Tibial nerve (tissue), 4 donors: ENCODE data around the gene GRM7. TPM values are rescaled to one million over a fixed set of nuclear protein-coding genes. Genes with fewer than 3 reads are reported as not detected.

Experiments used
- DNase-seq, 2 donors: peaks; one replicate each; pipeline ENCODE4 v3.0.0-alpha.2; 2019; ENCODE audit warnings: low spot score in 2 of 2
- H3K27ac ChIP-seq, 4 donors: fragments of 200-600 bp; sonication (generic) in 3 of 4; one replicate each; pipeline ENCODE4 v1.5.1; 2017 to 2019; ENCODE audit warnings: mild to moderate bottlenecking in 1 of 4
- H3K27me3 ChIP-seq, 2 donors: fragments of 200-600 bp; sonication (generic) in 1 of 2; one replicate each; pipeline versions ENCODE4 v1.5.1 to v1.6.0; 2017 to 2019
- H3K36me3 ChIP-seq, 3 donors: fragments of 200-600 bp; sonication (generic); one replicate each; pipeline ENCODE4 v1.5.1; 2018 to 2019
- H3K4me1 ChIP-seq, 4 donors: fragments of 200-600 bp; sonication (generic) in 3 of 4; one replicate each; pipeline ENCODE4 v1.5.1; 2017 to 2019
- H3K4me3 ChIP-seq, 4 donors: fragments of 200-600 bp; sonication (generic) in 3 of 4; one replicate each; pipeline ENCODE4 v1.5.1; 2017 to 2019; ENCODE audit warnings: mild to moderate bottlenecking in 1 of 4, moderate library complexity in 1 of 4
- H3K9me3 ChIP-seq, 4 donors: fragments of 200-600 bp; sonication (generic) in 3 of 4; one replicate each; pipeline ENCODE4 v1.5.1; 2017 to 2019
- CTCF ChIP-seq, 5 experiments: fragments of 200-600 bp in 3 of 5; fragments of 450-650 bp in 2 of 5; sonication (generic) in 3 of 5; IDR thresholded peaks; one replicate each; pipeline ENCODE4 v1.5.1; 2016 to 2019; ENCODE audit warnings: antibody characterized with exemption in 5 of 5, mild to moderate bottlenecking in 3 of 5, moderate library complexity in 2 of 5
- EP300 ChIP-seq, 2 donors: sonication (generic); formaldehyde crosslinking; IDR thresholded peaks; one replicate each; pipeline ENCODE4 v1.6.1; 2017; ENCODE audit warnings: antibody characterized with exemption in 2 of 2, mild to moderate bottlenecking in 1 of 2
- POLR2A ChIP-seq, 2 donors: fragments of 450-650 bp; IDR thresholded peaks; one replicate each; pipeline ENCODE4 v1.6.1; 2017; ENCODE audit warnings: antibody characterized with exemption in 2 of 2, mild to moderate bottlenecking in 2 of 2, moderate library complexity in 2 of 2
- WGBS, 2 donors: methylation state at CpG; one replicate each; pipeline ENCODE4 v1.1.5; 2018; 5-methylcytosine and 5-hydroxymethylcytosine counted together
- total RNA-seq, 4 donors: library from RNA; depleted of rRNA; stranded (reverse); fragments of >200 nt; gene quantifications; one replicate each; pipeline ENCODE4 v1.1.0, GENCODE V29; 2016

The GRM7 gene
- total RNA-seq, 4 donors from 2014 or later: 0.22 to 0.84 TPM; not detected in 2

GRCh38 chr3:7238565-7239295, 377.8 kb downstream of the GRM7 start:
- DNase-seq: no peak
- no peaks in the 10 kb centered on the region for H3K4me1 ChIP-seq
- H3K27ac ChIP-seq: no peak overlapping the region
- whole genome bisulfite sequencing, 2 donors: 81 to 88% methylated on average over 1 of the region's 1 CpG
- no peak overlapping the region for H3K4me3 ChIP-seq
- TF ChIP-seq POLR2A (IDR thresholded peaks at IDR 0.05) (no peak), CTCF (IDR thresholded peaks at IDR 0.05) (no peak), EP300 (IDR thresholded peaks at IDR 0.05) (no peak)
- no peaks in the 10 kb centered on the region for H3K27me3 ChIP-seq
- no peaks in the 10 kb centered on the region for H3K9me3 ChIP-seq
- no peaks in the 10 kb centered on the region for H3K36me3 ChIP-seq

GRCh38 chr3:7241584-7242302, 380.8 kb downstream of the GRM7 start:
- Histone ChIP-seq H3K4me1 (no peaks in the 10 kb centered on the region), H3K4me3 (no peak overlapping the region), H3K9me3 (no peaks in the 10 kb centered on the region), H3K27ac (no peak overlapping the region), H3K27me3 (no peaks in the 10 kb centered on the region), H3K36me3 (no peaks in the 10 kb centered on the region)
- TF ChIP-seq CTCF (IDR thresholded peaks at IDR 0.05) (no peak), POLR2A (IDR thresholded peaks at IDR 0.05) (no peak), EP300 (IDR thresholded peaks at IDR 0.05) (no peak)
- no peak for DNase-seq
- 79 to 80% methylated on average over 4 of the region's 4 CpGs for WGBS, 2 donors

GRCh38 chr3:7242303-7242635, 381.4 kb downstream of the GRM7 start:
- Histone ChIP-seq H3K4me3 (no peak overlapping the region), H3K27ac (no peak overlapping the region), H3K36me3 (no peaks in the 10 kb centered on the region), H3K9me3 (no peaks in the 10 kb centered on the region), H3K4me1 (no peaks in the 10 kb centered on the region), H3K27me3 (no peaks in the 10 kb centered on the region)
- DNase-seq: no peak
- no peak for TF ChIP-seq EP300 (IDR thresholded peaks at IDR 0.05)
- no peak for TF ChIP-seq CTCF (IDR thresholded peaks at IDR 0.05)
- TF ChIP-seq POLR2A (IDR thresholded peaks at IDR 0.05): no peak

- no peaks in the 10 kb centered on the region for H3K27me3 ChIP-seq
Measured at GRCh38 chr3:7249493-7250076, 388.7 kb downstream of the GRM7 start.

More at GRCh38 chr3:7249493-7250076, 388.7 kb downstream of the GRM7 start:
- no peak for DNase-seq
- no peaks in the 10 kb centered on the region for H3K4me1 ChIP-seq
- H3K36me3 ChIP-seq: no peaks in the 10 kb centered on the region
- 82 to 92% methylated on average over 5 of the region's 5 CpGs for WGBS, 2 donors
- H3K4me3 ChIP-seq: no peak overlapping the region
- TF ChIP-seq EP300 (IDR thresholded peaks at IDR 0.05) (no peak), POLR2A (IDR thresholded peaks at IDR 0.05) (no peak), CTCF (IDR thresholded peaks at IDR 0.05) (no peak)
- no peak overlapping the region for H3K27ac ChIP-seq
- H3K9me3 ChIP-seq: no peaks in the 10 kb centered on the region
